T-helper 2 cell treated with Interferon-gamma antibody and Interleukin-4, amounts not matched to agents 5 μg/mL and 100 μg/mL, for 36 hours (primary cell): Measurements from ENCODE around the gene LRRC37A2.
"Not testable (repeated sequence)": the region's sequence is repeated elsewhere in the genome, so short reads cannot be mapped to it uniquely, and the experiment has no call there.

ENCODE experiments used
- DNase-seq: peaks from one replicate; pipeline ENCODE4 v3.0.0; 2021; ENCODE audit warnings: low spot score
- H3K27ac Mint-ChIP-seq: one replicate; pipeline ENCODE4 v1.8.0; 2021; ENCODE audit warnings: mild to moderate bottlenecking, mixed read lengths
- H3K27me3 Mint-ChIP-seq: one replicate; pipeline ENCODE4 v1.8.0; 2021; ENCODE audit warnings: low read depth, mixed read lengths
- H3K36me3 Mint-ChIP-seq: one replicate; pipeline ENCODE4 v1.8.0; 2021; ENCODE audit warnings: low read depth, mixed read lengths
- H3K4me1 Mint-ChIP-seq: one replicate; pipeline ENCODE4 v1.8.0; 2021; ENCODE audit warnings: low read depth, mixed read lengths
- H3K4me3 Mint-ChIP-seq: one replicate; pipeline ENCODE4 v1.8.0; 2022; ENCODE audit warnings: mild to moderate bottlenecking, moderate library complexity, mixed read lengths
- H3K9me3 Mint-ChIP-seq: one replicate; pipeline ENCODE4 v1.8.0; 2021; ENCODE audit warnings: mixed read lengths

The LRRC37A2 gene

DNA sequence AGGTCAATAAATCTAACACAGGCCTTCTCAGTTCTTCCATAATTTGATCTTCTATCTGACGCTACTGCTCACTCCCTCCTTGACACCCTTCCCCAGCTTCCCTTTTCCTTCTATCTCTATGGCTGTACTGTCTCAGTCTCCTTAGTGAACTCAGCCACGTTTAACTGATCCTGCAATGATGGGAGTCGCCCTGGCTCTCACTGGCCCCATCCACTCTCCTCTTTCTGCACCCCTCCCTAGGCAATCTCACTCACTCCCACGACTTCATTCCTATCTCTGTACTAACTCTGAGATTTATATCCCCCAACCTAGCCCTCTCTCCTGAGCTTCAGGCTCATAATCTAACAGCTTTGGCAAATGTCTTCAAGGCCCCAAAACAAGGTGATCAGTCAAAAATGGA is 59.5 kb downstream of the LRRC37A2 start:
- H3K9me3 Mint-ChIP-seq, H3K36me3 Mint-ChIP-seq, DNase-seq, H3K4me1 Mint-ChIP-seq, H3K27me3 Mint-ChIP-seq, H3K27ac Mint-ChIP-seq, H3K4me3 Mint-ChIP-seq: not testable (repeated sequence)

- H3K4me1 Mint-ChIP-seq, H3K9me3 Mint-ChIP-seq, H3K4me3 Mint-ChIP-seq, H3K27me3 Mint-ChIP-seq, H3K27ac Mint-ChIP-seq, H3K36me3 Mint-ChIP-seq: not testable (repeated sequence)
- peak; percentile 81 for DNase-seq
These were observed 67.1 kb downstream of the LRRC37A2 start, which contains the start of gene ARL17A for GRCh38 chr17:46579083-46580075. Gene ARL17A, minus strand, starts transcription at chr17:46579691. Its CDS starts 3,369 bp downstream, at chr17:46576322.

- H3K27me3 Mint-ChIP-seq, H3K36me3 Mint-ChIP-seq, H3K9me3 Mint-ChIP-seq, H3K4me3 Mint-ChIP-seq, H3K4me1 Mint-ChIP-seq, DNase-seq, H3K27ac Mint-ChIP-seq: not testable (repeated sequence)
These were observed 67.8 kb downstream of the LRRC37A2 start for GRCh38 chr17:46580082-46580481.

DNA sequence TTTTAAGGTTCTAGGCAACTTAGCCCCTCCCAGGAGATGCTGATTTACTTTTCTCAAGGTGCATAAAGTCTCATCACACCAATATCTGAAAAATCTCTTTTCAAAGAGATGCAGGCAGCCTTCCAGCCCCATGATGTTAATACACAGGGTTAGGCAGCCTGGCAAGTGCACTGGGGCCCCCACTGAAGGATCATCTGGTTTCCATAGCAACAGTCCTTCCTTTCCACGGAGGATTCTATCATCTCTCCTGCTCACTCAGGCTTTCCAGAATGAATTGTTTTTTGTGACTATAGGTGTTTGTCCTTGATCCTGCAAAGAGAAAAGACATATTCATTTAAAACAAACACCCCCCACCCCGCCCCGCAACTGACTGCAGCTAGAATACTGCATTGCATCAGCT is 73.2 kb downstream of the LRRC37A2 start:
- not testable (repeated sequence) for H3K27ac Mint-ChIP-seq, H3K36me3 Mint-ChIP-seq, H3K4me1 Mint-ChIP-seq, DNase-seq, H3K4me3 Mint-ChIP-seq, H3K9me3 Mint-ChIP-seq, H3K27me3 Mint-ChIP-seq

DNA sequence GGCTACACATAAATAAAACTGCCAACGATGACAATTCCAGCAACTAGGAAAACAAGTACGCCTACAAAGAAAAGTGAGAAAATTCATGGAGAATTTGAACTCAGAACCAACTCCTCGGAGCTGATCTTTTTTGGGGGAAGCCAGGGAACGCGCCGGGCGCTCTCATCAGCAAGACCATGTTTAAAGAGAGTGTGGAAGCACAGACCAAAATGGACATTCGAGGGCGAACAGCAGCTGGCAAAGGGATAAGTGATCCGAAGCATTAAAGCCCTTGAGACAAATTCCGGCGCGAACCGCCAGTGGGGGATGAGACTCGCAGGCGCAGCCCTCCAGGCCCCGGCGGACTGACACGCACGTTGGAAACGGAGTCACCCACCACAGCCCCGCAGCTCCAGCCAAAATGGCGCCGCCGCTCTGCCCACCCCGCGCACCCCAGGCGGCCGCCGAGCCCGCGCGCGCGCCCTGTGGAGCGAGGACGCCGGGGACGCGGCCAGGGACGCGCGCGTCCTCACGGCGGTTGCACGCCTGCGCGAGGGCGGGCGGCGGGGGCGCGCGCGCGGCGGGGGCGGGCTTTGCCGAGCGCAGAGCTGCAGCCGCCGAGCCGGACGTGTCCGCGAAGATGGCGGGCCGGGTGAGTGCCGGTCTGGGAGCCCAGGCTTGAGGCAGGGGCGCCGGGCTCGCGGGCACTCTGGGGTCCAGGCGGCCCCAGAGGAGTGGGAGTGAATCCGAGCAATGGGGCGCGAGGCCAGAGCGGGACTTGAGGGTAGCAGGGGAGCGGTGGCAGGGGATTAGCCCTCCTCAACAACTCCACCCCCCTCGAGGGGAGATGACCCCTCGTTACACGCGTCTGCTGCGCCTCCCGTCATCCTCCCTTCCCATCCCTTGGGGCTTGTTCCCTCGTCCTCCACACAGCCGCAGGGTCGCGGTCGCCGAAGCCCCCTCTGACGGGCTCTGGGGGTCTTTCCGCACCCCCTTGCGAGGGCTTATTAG is 78.2 kb downstream of the LRRC37A2 start, which contains the start of gene NSF:
NSF (plus strand) TSS at position 513 of the 990 bp plus-strand sequence; CDS start at position 620, 107 bp downstream.
- not testable (repeated sequence) for H3K4me3 Mint-ChIP-seq, H3K9me3 Mint-ChIP-seq, H3K27ac Mint-ChIP-seq

DNA sequence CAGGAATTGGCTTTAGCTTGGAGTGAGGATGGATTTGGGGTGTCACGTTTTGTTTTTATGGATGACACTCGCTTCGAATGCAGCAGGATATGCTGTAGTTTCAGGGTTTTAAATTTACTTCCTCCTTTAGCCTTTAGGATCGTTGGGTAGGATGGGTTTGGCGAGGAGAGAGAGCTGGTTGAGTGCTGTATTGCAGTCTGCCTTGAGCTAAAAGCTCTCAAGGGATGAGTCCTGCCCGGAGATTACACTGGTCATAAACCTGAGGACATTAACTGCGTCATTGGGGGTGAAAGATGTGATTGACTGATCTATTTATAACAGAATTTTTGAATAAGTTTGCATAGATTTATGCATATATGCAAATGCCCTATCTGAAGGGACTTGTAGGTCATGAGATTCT is 79.1 kb downstream of the LRRC37A2 start:
- H3K9me3 Mint-ChIP-seq, DNase-seq, H3K27ac Mint-ChIP-seq, H3K36me3 Mint-ChIP-seq, H3K27me3 Mint-ChIP-seq, H3K4me1 Mint-ChIP-seq, H3K4me3 Mint-ChIP-seq: not testable (repeated sequence)

More for the DNA sequence above, 78.2 kb downstream of the LRRC37A2 start, which contains the start of gene NSF:
- H3K27me3 Mint-ChIP-seq, H3K4me1 Mint-ChIP-seq, H3K36me3 Mint-ChIP-seq, DNase-seq: not testable (repeated sequence)

- not testable (repeated sequence) for H3K27me3 Mint-ChIP-seq, H3K4me3 Mint-ChIP-seq, H3K36me3 Mint-ChIP-seq, H3K27ac Mint-ChIP-seq, DNase-seq, H3K4me1 Mint-ChIP-seq, H3K9me3 Mint-ChIP-seq
These were observed 86.2 kb downstream of the LRRC37A2 start for GRCh38 chr17:46598344-46598931.

GRCh38 chr17:46600767-46601166 is 88.5 kb downstream of the LRRC37A2 start:
- DNase-seq, H3K4me3 Mint-ChIP-seq, H3K27ac Mint-ChIP-seq, H3K9me3 Mint-ChIP-seq, H3K27me3 Mint-ChIP-seq, H3K36me3 Mint-ChIP-seq, H3K4me1 Mint-ChIP-seq: not testable (repeated sequence)

DNA sequence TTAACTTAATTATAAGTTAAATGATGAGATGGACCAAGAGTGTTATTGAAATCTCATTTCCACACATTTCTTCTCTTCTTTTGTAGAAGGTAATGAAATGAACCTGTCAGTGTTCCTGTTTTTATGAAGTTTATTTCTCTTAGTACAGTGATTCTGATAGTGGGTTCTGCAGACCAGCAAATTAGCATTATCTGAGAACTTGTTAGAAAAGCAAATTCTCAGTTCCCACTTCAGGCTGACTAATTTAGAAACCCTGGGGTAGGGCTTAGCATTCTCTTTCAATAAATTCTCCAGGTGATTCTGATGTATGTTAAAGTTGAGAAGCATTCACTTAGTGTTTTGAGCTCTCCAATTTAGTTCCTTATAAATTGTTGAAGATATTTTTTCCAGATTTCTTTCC is 90.9 kb downstream of the LRRC37A2 start:
- H3K9me3 Mint-ChIP-seq, H3K36me3 Mint-ChIP-seq, H3K27ac Mint-ChIP-seq, H3K4me3 Mint-ChIP-seq, DNase-seq, H3K27me3 Mint-ChIP-seq, H3K4me1 Mint-ChIP-seq: not testable (repeated sequence)
